ENCODE data around the gene TMLHE. TPM values are rescaled to one million over a fixed set of nuclear protein-coding genes. Genes with fewer than 3 reads are reported as not detected.
"Not testable (repeated sequence)": the region's sequence is repeated elsewhere in the genome, so short reads cannot be mapped to it uniquely, and the experiment has no call there.

TMLHE gene
- total RNA-seq, 6 donors from 2014 or later = 8.8 to 18.9 (median 11.4) TPM

DNA sequence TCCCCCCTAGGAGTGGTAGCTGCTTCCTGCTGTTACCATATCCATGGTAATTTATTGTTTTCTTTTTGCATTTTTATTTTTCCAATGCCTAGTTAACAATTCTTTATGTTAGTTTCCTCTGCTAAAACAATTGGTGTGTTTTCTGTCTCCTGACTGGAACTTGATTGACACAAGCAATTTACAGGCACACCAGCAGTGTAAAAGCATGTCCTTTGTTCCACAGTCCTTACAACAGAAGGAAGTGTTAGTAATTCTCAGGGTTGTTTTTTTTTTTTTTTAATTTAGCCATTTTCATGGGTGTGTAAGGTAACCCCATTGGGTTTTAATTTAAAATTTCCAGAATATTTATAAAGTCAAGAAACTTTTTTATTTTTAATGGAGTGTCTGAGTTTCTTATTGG, 25.0 kb upstream of the TMLHE start:
- no peaks in the 10 kb centered on the region for H3K27me3 ChIP-seq
- H3K4me3 ChIP-seq = no peak overlapping the region
- ATAC-seq (ENCODE audit: low FRiP score in 2 of 2) = no peak
- DNase-seq = no peak
- no peaks in the 10 kb centered on the region for H3K36me3 ChIP-seq
- no peak overlapping the region for H3K27ac ChIP-seq
- H3K4me1 ChIP-seq = no peaks in the 10 kb centered on the region
- H3K9me3 ChIP-seq = no peaks in the 10 kb centered on the region
- TF ChIP-seq POLR2AphosphoS5 (IDR thresholded peaks at IDR 0.05) (no peak), EP300 (IDR thresholded peaks at IDR 0.05) (no peak), POLR2A (IDR thresholded peaks at IDR 0.05) (no peak)
- TF ChIP-seq, protein P1, sequence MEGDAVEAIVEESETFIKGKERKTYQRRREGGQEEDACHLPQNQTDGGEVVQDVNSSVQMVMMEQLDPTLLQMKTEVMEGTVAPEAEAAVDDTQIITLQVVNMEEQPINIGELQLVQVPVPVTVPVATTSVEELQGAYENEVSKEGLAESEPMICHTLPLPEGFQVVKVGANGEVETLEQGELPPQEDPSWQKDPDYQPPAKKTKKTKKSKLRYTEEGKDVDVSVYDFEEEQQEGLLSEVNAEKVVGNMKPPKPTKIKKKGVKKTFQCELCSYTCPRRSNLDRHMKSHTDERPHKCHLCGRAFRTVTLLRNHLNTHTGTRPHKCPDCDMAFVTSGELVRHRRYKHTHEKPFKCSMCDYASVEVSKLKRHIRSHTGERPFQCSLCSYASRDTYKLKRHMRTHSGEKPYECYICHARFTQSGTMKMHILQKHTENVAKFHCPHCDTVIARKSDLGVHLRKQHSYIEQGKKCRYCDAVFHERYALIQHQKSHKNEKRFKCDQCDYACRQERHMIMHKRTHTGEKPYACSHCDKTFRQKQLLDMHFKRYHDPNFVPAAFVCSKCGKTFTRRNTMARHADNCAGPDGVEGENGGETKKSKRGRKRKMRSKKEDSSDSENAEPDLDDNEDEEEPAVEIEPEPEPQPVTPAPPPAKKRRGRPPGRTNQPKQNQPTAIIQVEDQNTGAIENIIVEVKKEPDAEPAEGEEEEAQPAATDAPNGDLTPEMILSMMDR (IDR thresholded peaks at IDR 0.05) = no peak

DNA sequence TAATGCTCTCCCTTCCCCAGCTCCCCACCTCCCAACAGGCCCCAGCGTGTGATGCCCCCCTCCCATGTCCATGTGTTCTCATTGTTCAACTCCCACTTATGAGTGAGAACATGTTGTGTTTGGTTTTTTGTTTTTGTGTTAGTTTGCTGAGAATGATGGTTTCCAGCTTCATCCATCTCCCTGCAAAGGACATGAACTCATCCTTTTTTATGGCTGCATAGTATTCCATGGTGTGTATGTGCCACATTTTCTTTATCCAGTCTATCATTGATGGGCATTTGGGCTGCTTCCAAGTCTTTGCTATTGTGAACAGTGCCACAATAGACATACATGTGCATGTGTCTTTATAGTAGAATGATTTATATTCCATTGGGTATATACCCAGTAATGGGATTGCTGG, 22.3 kb upstream of the TMLHE start:
- peaks cover 0 to 13% (median 0%) of the 10 kb centered on the region in 4 donors for H3K9me3 ChIP-seq
- not testable (repeated sequence) for DNase-seq, H3K4me3 ChIP-seq

DNA sequence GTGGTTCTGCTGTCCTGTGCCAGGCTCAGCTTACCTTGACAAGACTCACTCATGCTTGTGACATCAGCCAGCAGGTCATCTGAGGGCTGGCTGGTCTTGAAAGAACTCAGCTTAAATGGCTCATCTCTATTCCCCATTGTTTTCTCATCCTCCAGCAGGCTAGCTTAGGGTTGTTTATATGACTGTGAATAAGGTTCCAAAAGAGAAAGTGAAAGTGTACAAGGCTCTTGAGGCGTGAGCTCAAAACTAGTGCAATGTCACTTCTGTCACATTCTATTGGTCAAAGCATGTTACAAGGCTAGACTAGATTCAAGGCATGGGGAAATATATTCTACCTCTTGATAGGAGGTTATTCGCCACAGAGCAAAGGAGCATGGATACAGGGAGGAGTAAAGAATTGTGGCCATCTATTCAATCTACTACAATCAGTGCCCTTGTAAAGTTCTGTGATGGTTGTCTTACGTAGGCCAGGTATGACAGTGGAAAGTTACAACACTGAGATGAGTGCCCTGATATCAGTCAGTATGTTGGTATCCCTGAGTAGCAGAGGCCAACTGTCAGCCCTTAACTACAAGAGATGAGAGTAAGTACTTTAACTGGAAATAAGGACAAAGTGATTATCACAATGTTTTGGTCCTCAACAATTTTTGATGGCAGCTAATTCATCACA, 19.8 kb upstream of the TMLHE start:
- no peak overlapping the region for H3K4me3 ChIP-seq
- H3K27ac ChIP-seq = peak overlapping the region in 3 of 4 donors; percentile 15 to 34 (median 23)
- no peaks in the 10 kb centered on the region for H3K36me3 ChIP-seq
- H3K27me3 ChIP-seq = no peaks in the 10 kb centered on the region
- ATAC-seq (ENCODE audit: low FRiP score in 2 of 2) (no peak), DNase-seq (no peak)
- WGBS, 2 donors = 57 to 69% methylated on average over 3 of the region's 3 CpGs
- TF ChIP-seq POLR2A (IDR thresholded peaks at IDR 0.05) (no peak), POLR2AphosphoS5 (IDR thresholded peaks at IDR 0.05) (no peak), EP300 (IDR thresholded peaks at IDR 0.05) (no peak)
- TF ChIP-seq, protein P1 (IDR thresholded peaks at IDR 0.05) = no peak
- no peaks in the 10 kb centered on the region for H3K4me1 ChIP-seq
- peaks cover 0 to 18% (median 0%) of the 10 kb centered on the region in 4 donors for H3K9me3 ChIP-seq

More for the DNA sequence above, 22.3 kb upstream of the TMLHE start:
- not testable (repeated sequence) for H3K27ac ChIP-seq; H3K4me1 ChIP-seq; ATAC-seq (ENCODE audit: low FRiP score in 2 of 2); H3K27me3 ChIP-seq; H3K36me3 ChIP-seq
- 50 to 100% methylated on average over 1 of the region's 1 CpG for WGBS, 2 donors

DNA sequence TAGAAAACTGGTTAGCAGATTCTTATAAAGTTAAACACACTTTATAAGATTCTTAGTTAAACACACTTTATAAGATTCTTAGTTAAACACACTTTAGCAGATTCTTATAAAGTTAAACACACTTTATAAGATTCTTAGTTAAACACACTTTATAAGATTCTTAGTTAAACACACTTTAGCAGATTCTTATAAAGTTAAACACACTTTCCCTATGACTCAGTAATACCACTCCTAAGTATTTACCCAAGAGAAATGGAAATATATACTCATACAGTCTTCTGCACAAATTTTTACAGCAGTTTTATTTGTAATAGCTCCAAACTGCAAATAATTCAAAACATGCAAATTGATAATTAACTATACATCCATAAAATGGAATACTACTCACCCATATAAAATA, 7.4 kb upstream of the TMLHE start:
- not testable (repeated sequence) for DNase-seq; H3K36me3 ChIP-seq; H3K27me3 ChIP-seq; H3K27ac ChIP-seq; H3K4me1 ChIP-seq; H3K4me3 ChIP-seq; ATAC-seq (ENCODE audit: low FRiP score in 2 of 2); H3K9me3 ChIP-seq

DNA sequence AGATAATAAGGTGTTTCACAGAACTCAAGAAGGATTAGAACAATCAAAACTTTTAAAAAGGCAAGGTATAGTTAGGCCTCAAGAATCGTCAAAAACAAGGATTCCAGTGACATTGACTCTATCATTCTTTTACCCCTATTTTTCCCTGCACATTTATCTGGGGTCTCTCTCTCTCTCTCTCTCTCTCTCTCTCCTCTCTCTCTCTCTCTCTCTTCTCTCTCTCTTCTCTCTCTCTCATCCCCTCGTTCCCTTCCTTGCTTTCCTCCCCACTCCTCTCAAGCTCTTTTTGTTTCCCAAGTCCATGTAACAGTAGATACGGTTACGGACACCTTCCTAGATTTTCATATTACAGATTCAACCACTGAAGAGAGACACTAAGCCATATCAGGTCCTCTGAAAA, 3.2 kb upstream of the TMLHE start:
- H3K4me3 ChIP-seq = no peak overlapping the region
- H3K27me3 ChIP-seq = no peaks in the 10 kb centered on the region
- no peaks in the 10 kb centered on the region for H3K9me3 ChIP-seq
- no peak for ATAC-seq (ENCODE audit: low FRiP score in 2 of 2)
- no peak for DNase-seq
- H3K27ac ChIP-seq = no peak overlapping the region
- no peaks in the 10 kb centered on the region for H3K36me3 ChIP-seq
- no peaks in the 10 kb centered on the region for H3K4me1 ChIP-seq
- WGBS, 2 donors = 80 to 94% methylated on average over 4 of the region's 4 CpGs
- TF ChIP-seq, protein P1 (IDR thresholded peaks at IDR 0.05) = no peak
- TF ChIP-seq POLR2AphosphoS5 (IDR thresholded peaks at IDR 0.05) = no peak
- TF ChIP-seq EP300 (IDR thresholded peaks at IDR 0.05) = no peak
- no peak for TF ChIP-seq POLR2A (IDR thresholded peaks at IDR 0.05)

DNA sequence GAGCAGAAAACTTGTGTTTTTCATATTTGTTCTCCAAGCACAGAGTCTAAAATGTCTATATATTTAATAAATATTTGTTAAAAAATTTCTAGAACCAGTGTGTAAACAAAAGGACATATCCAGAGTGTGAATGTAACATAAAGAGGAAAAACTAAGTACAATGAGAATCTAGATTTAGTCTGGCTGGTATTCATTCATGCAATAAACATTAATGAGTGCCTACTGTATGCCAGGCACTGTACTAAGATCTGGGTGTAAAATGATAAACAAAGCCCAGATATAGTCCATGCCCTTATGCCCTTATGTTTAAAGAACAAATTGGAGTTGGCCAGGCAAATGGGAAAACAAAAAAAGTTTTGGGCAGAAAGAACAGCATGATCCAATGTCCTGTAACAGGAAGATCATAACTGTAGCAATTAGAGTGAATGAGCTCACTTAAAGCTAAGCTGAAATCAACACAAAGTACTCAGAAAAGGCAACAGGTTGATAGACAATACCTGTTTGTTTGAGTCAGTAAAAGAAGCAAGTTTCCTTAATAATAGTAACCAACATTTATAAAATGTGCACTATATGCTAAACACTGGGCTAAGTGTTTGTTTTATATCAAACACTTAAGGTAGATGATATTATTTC, 1.3 kb upstream of the TMLHE start:
- DNase-seq = no peak
- H3K27me3 ChIP-seq = no peaks in the 10 kb centered on the region
- TF ChIP-seq, protein P1 (IDR thresholded peaks at IDR 0.05) = no peak
- TF ChIP-seq POLR2AphosphoS5 (IDR thresholded peaks at IDR 0.05) = no peak
- TF ChIP-seq POLR2A (IDR thresholded peaks at IDR 0.05) = no peak
- no peak for TF ChIP-seq EP300 (IDR thresholded peaks at IDR 0.05)
- H3K9me3 ChIP-seq = no peaks in the 10 kb centered on the region
- H3K4me3 ChIP-seq = no peak overlapping the region
- no peak overlapping the region for H3K27ac ChIP-seq
- no peaks in the 10 kb centered on the region for H3K4me1 ChIP-seq
- ATAC-seq (ENCODE audit: low FRiP score in 2 of 2) = no peak
- H3K36me3 ChIP-seq = no peaks in the 10 kb centered on the region

Data from upper lobe of left lung (tissue), 6 donors.